HepG2 (cell line): ENCODE results near the gene GMEB2. TPM values are rescaled to one million over a fixed set of nuclear protein-coding genes. Genes with fewer than 3 reads are reported as not detected.

Experiments
- ATAC-seq: fragments of 200-7000 bp; cut with Tn5 transposase; 3 replicates; pipeline ENCODE4 v1.9.1; 2020; ENCODE audit warnings: mild to moderate bottlenecking, moderate library complexity
- BruUV-seq: library from RNA; stranded (reverse); fragments of 400-500 nt; replicated peaks from 2 replicates; lab custom pipeline; 2021; lab: Mats Ljungman, UMichigan
- CTCF ChIA-PET: fragments of 300-600 bp; formaldehyde crosslinking; extraction: SDS; loops from one replicate; lab custom pipeline; 2021; ENCODE audit warnings: low total read pairs, inconsistent platforms, low intra/inter-chr PET ratio; lab: Yijun Ruan, JAX
- POLR2A ChIA-PET: fragments of 350-600 bp; sonication (Branson Sonifier 250); formaldehyde crosslinking; loops from one replicate; lab custom pipeline; 2020; ENCODE audit warnings: antibody characterized with exemption, inconsistent platforms; lab: Yijun Ruan, JAX
- DNase-seq: peaks from one replicate; pipeline ENCODE4 v3.0.0-alpha.2; 2015; ENCODE audit warnings: low spot score
- FAIRE-seq: peaks from 3 replicates; lab custom pipeline; 2011; peaks lifted over from hg19 to GRCh38; lab: Jason Lieb, UNC
- H2AFZ ChIP-seq: one replicate; pipeline ENCODE4 v1.6.1; 2011; ENCODE audit warnings: low read length, inconsistent platforms
- H3K27ac ChIP-seq: fragments of 300-600 bp; 3 replicates; pipeline ENCODE4 v1.8.0; 2011; ENCODE audit warnings: mixed run types, mild to moderate bottlenecking, mixed read lengths, low read length, inconsistent platforms; ENCODE audit not compliant: insufficient read depth; ENCODE audit errors: extremely low read length
- H3K27me3 ChIP-seq, 2 experiments: fragments of 200-600 bp in 1 of 2; 2 replicates in 1 of 2; 3 replicates in 1 of 2; pipeline versions ENCODE4 v1.6.0 to v1.8.0; 2011; ENCODE audit warnings: low read length in 2 of 2, mild to moderate bottlenecking in 2 of 2, moderate library complexity in 2 of 2, inconsistent platforms in 1 of 2; ENCODE audit not compliant: insufficient read depth in 2 of 2, control insufficient read depth in 1 of 2
- H3K36me3 ChIP-seq, 2 experiments: fragments of 200-600 bp in 1 of 2; replicated peaks in 1 of 2; 2 replicates in 1 of 2; 3 replicates in 1 of 2; pipeline versions ENCODE4 v1.5.1 to v1.8.0; 2011; ENCODE audit warnings: low read length in 2 of 2, inconsistent platforms in 1 of 2; ENCODE audit not compliant: insufficient read depth in 2 of 2, control insufficient read depth in 1 of 2
- H3K4me1 ChIP-seq: 2 replicates; pipeline ENCODE4 v1.5.1; 2012; ENCODE audit warnings: low read length, inconsistent platforms; ENCODE audit not compliant: insufficient read depth
- H3K4me2 ChIP-seq: 2 replicates; pipeline ENCODE4 v1.6.0; 2011; ENCODE audit warnings: low read depth, low read length, inconsistent platforms
- H3K4me3 ChIP-seq, 3 experiments: fragments of 200-600 bp in 1 of 3; sonication (generic), shearing (Covaris generic) in 1 of 3; replicated peaks in 1 of 3; 2 replicates each; pipeline ENCODE4 v1.5.1; 2011 to 2016; ENCODE audit warnings: low read length in 3 of 3, inconsistent platforms in 2 of 3, low read depth in 2 of 3, mild to moderate bottlenecking in 2 of 3, control low read depth in 1 of 3, mixed read lengths in 1 of 3; ENCODE audit not compliant: insufficient read depth in 1 of 3
- H3K79me2 ChIP-seq: one replicate; pipeline ENCODE4 v1.6.1; 2011; ENCODE audit warnings: low read length, inconsistent platforms; ENCODE audit not compliant: insufficient read depth
- H3K9ac ChIP-seq: 2 replicates; pipeline ENCODE4 v1.6.0; 2011; ENCODE audit warnings: mild to moderate bottlenecking, low read depth, low read length, inconsistent platforms; ENCODE audit not compliant: insufficient read depth
- H3K9me3 ChIP-seq: 2 replicates; pipeline ENCODE4 v1.5.1; 2012; ENCODE audit warnings: mild to moderate bottlenecking, low read length
- H4K20me1 ChIP-seq: 2 replicates; pipeline ENCODE4 v1.6.0; 2011; ENCODE audit warnings: inconsistent platforms, mild to moderate bottlenecking, low read length, moderate library complexity; ENCODE audit not compliant: insufficient read depth
- ATRX ChIP-seq: sonication (generic); formaldehyde crosslinking; IDR thresholded peaks from 2 replicates; pipeline ENCODE4 v1.4.0; 2020; ENCODE audit warnings: missing genetic modification reagents, borderline replicate concordance
- NR2F6 ChIP-seq, 2 experiments: IDR thresholded peaks; 2 replicates each; pipeline ENCODE4 v1.6.1; 2016; ENCODE audit warnings: antibody characterized with exemption in 1 of 2, mild to moderate bottlenecking in 1 of 2
- RXRB ChIP-seq: IDR thresholded peaks from 2 replicates; pipeline ENCODE4 v1.6.1; 2016; ENCODE audit warnings: borderline replicate concordance, missing genetic modification reagents, missing compliant biosample characterization
- STAT5B ChIP-seq: sonication (generic); formaldehyde crosslinking; IDR thresholded peaks from 2 replicates; pipeline ENCODE4 v1.4.0; 2020; ENCODE audit warnings: missing genetic modification reagents
- TMF1 ChIP-seq: sonication (generic); formaldehyde crosslinking; IDR thresholded peaks from 2 replicates; pipeline ENCODE4 v1.8.1; 2022; ENCODE audit warnings: low read depth, missing genetic modification reagents
- ZNF552 ChIP-seq: sonication (generic); formaldehyde crosslinking; IDR thresholded peaks from 2 replicates; pipeline ENCODE4 v1.9.0; 2022; ENCODE audit warnings: missing genetic modification reagents, mild to moderate bottlenecking, borderline replicate concordance
- ZNF891 ChIP-seq: sonication (generic); formaldehyde crosslinking; IDR thresholded peaks from 2 replicates; pipeline ENCODE4 v1.5.0; 2020; ENCODE audit warnings: mild to moderate bottlenecking, missing genetic modification reagents
- ZSCAN30 ChIP-seq: sonication (generic); formaldehyde crosslinking; IDR thresholded peaks from 2 replicates; pipeline ENCODE4 v1.5.0; 2020; ENCODE audit warnings: mild to moderate bottlenecking, missing genetic modification reagents
- WGBS: methylation state at CpG from one replicate; pipeline ENCODE4 v1.1.6; 2017; ENCODE audit warnings: low lambda C conversion rate; 5-methylcytosine and 5-hydroxymethylcytosine counted together
- in situ Hi-C: cut with HindIII; loops from 2 replicates; pipeline ENCODE4 v1.10.0; 2017; ENCODE audit warnings: low pct_unique_long_range_greater_than_20kb; ENCODE audit not compliant: extremely low pct_ligation_motif_present
- intact Hi-C: fragments of 100-400 bp; cut with micrococcal nuclease; formaldehyde crosslinking; loops from one replicate; pipeline ENCODE4 v1.10.0; 2022; ENCODE audit not compliant: unreplicated experiment
- polyA plus RNA-seq, 8 experiments: library from polyadenylated mRNA; depleted of rRNA in 3 of 8; stranded (reverse) in 7 of 8; unstranded in 1 of 8; fragments of >200 nt; fragmentation: Illumina TruSeq in 4 of 8; extraction: Trizol in 4 of 8; gene quantifications; 2 replicates each; pipeline versions ENCODE4 v1.2.1 to v1.2.3, GENCODE V29; 2011 to 2016; ENCODE audit warnings: low read depth in 4 of 8, missing spikeins in 1 of 8, mixed read lengths in 1 of 8; ENCODE audit not compliant: insufficient read depth in 1 of 8
- total RNA-seq, 5 experiments: library from RNA; depleted of rRNA; stranded (reverse); fragments of >200 nt; fragmentation: Illumina TruSeq; extraction: Trizol; gene quantifications; 2 replicates each; pipeline ENCODE4 v1.2.3, GENCODE V29; 2016; ENCODE audit warnings: low read depth in 1 of 5
- TF ChIP-seq, protein P1 (sequence below): sonication (generic); formaldehyde crosslinking; IDR thresholded peaks from 2 replicates; pipeline ENCODE4 v1.5.0; 2020; ENCODE audit warnings: mild to moderate bottlenecking, missing genetic modification reagents
- TF ChIP-seq, protein P2 (sequence below): IDR thresholded peaks from 2 replicates; pipeline ENCODE4 v1.6.1; 2016; ENCODE audit warnings: low read depth, control low read depth
- TF ChIP-seq, protein P3 (sequence below): sonication (generic); formaldehyde crosslinking; conservative IDR thresholded peaks from 2 replicates; pipeline ENCODE4 v1.4.0; 2020; ENCODE audit warnings: missing genetic modification reagents

The GMEB2 gene
- total and polyA plus RNA-seq, 2 of the 13 experiments (the other 11 are each of a cell fraction or from before 2014, with no cell fraction given) = 10.6 to 12.4 TPM

DNA sequence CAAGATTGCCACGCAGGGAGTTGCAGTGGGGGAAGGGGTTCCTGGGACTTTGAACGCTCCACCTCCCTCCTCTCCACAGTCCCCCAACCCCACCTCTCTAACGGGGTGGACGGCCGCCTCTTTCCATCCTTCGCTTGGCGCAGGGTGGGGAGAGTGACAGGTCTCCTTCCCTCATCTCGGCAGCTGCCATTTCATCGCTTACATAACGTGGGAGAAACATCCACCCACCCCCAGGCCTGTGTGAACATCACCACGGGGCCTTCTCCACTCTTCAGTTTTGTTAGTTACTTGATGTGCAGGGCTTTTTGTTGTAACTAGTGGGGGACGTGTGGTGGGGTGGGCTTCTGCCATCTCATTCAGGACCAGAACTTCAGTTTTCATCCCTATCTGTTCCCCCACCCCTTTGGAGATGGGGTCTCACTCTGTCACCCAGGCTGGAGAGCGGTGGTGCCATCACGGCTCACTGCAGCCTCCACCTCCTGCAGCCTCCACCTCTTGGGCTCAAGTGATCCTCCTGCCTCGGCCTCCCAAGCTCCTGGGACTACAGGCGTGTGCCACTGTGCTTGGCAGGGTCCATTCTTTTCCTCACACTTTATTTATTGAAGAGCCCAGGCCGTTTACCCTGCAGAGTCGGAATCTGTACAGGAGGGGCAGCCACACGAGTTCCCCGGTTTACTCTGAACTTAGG lies 48.9 kb upstream of the GMEB2 start:
- H3K4me1 ChIP-seq = no peaks in the 10 kb centered on the region
- no peak overlapping the region for H3K27ac ChIP-seq
- ChIA-PET CTCF (no interaction called here), POLR2A (no interaction called here)
- WGBS = 95% methylated on average over 20 of the region's 20 CpGs
- no peaks in the 10 kb centered on the region for H3K79me2 ChIP-seq
- H3K27me3 ChIP-seq = no peaks in the 10 kb centered on the region
- no peak for ATAC-seq
- no peak for DNase-seq
- peaks cover 20 to 35% of the 10 kb centered on the region in 2 experiments for H3K36me3 ChIP-seq
- H2AFZ ChIP-seq = no peak overlapping the region
- no peaks in the 10 kb centered on the region for H3K9me3 ChIP-seq
- no peak overlapping the region for H3K9ac ChIP-seq
- TF ChIP-seq, protein P1, sequence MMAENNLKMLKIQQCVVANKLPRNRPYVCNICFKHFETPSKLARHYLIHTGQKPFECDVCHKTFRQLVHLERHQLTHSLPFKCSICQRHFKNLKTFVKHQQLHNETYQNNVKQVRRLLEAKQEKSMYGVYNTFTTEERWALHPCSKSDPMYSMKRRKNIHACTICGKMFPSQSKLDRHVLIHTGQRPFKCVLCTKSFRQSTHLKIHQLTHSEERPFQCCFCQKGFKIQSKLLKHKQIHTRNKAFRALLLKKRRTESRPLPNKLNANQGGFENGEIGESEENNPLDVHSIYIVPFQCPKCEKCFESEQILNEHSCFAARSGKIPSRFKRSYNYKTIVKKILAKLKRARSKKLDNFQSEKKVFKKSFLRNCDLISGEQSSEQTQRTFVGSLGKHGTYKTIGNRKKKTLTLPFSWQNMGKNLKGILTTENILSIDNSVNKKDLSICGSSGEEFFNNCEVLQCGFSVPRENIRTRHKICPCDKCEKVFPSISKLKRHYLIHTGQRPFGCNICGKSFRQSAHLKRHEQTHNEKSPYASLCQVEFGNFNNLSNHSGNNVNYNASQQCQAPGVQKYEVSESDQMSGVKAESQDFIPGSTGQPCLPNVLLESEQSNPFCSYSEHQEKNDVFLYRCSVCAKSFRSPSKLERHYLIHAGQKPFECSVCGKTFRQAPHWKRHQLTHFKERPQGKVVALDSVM (CRISPR knock-in tag) = peak; percentile 90
- TF ChIP-seq TMF1 (CRISPR knock-in tag) = no peak
- no peak for FAIRE-seq
- BruUV-seq = no TSS peak
- in situ Hi-C loops = no loop called here
- H3K4me2 ChIP-seq = no peak overlapping the region
- no peaks in the 10 kb centered on the region for H4K20me1 ChIP-seq
- no peak overlapping the region for H3K4me3 ChIP-seq
- intact Hi-C loops = no loop called here

DNA sequence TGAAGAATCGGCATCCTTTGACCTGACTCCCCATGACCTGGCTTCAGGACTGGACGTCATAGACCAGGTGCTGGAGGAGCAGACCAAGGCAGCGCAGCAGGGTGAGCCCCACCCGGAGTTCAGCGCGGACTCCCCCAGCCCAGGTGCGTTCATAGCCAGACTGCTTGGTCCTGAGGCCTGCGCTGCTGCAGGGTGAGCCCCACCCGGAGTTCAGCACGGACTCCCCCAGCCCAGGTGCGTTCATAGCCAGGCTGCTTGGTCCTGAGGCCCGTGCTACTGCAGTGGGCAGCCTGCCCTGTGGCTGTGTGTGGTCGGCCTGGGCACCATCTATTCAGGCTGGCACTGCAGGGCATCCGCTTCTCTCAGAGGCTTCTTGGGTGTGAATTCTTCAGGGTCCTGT lies 47.0 kb upstream of the GMEB2 start:
- H3K9ac ChIP-seq = no peak overlapping the region
- no peaks in the 10 kb centered on the region for H3K27me3 ChIP-seq
- no peaks in the 10 kb centered on the region for H3K4me1 ChIP-seq
- no peak overlapping the region for H3K27ac ChIP-seq
- no peaks in the 10 kb centered on the region for H3K79me2 ChIP-seq
- 95% methylated on average over 11 of the region's 14 CpGs for WGBS
- in situ Hi-C loops = no loop called here
- no peaks in the 10 kb centered on the region for H4K20me1 ChIP-seq
- BruUV-seq = no TSS peak
- intact Hi-C loops = no loop called here
- no peak overlapping the region for H3K4me3 ChIP-seq
- DNase-seq (no peak), ATAC-seq (no peak), FAIRE-seq (no peak)
- H3K36me3 ChIP-seq = peaks cover 19 to 39% of the 10 kb centered on the region in 2 experiments
- ChIA-PET POLR2A (no interaction called here), CTCF (no interaction called here)
- no peak overlapping the region for H2AFZ ChIP-seq
- no peaks in the 10 kb centered on the region for H3K9me3 ChIP-seq
- H3K4me2 ChIP-seq = no peak overlapping the region
- TF ChIP-seq NR2F6 (IDR thresholded peaks at IDR 0.05) (no peak), NR2F6 (CRISPR knock-in tag; IDR thresholded peaks at IDR 0.05) (no peak), RXRB (no peak), ATRX (CRISPR knock-in tag) (no peak), ZNF552 (no peak), ZNF891 (CRISPR knock-in tag) (no peak), STAT5B (CRISPR knock-in tag) (no peak), ZSCAN30 (CRISPR knock-in tag) (no peak)
- TF ChIP-seq, protein P2, sequence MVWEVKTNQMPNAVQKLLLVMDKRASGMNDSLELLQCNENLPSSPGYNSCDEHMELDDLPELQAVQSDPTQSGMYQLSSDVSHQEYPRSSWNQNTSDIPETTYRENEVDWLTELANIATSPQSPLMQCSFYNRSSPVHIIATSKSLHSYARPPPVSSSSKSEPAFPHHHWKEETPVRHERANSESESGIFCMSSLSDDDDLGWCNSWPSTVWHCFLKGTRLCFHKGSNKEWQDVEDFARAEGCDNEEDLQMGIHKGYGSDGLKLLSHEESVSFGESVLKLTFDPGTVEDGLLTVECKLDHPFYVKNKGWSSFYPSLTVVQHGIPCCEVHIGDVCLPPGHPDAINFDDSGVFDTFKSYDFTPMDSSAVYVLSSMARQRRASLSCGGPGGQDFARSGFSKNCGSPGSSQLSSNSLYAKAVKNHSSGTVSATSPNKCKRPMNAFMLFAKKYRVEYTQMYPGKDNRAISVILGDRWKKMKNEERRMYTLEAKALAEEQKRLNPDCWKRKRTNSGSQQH (CRISPR knock-in tag) = no peak
- TF ChIP-seq, protein P3, sequence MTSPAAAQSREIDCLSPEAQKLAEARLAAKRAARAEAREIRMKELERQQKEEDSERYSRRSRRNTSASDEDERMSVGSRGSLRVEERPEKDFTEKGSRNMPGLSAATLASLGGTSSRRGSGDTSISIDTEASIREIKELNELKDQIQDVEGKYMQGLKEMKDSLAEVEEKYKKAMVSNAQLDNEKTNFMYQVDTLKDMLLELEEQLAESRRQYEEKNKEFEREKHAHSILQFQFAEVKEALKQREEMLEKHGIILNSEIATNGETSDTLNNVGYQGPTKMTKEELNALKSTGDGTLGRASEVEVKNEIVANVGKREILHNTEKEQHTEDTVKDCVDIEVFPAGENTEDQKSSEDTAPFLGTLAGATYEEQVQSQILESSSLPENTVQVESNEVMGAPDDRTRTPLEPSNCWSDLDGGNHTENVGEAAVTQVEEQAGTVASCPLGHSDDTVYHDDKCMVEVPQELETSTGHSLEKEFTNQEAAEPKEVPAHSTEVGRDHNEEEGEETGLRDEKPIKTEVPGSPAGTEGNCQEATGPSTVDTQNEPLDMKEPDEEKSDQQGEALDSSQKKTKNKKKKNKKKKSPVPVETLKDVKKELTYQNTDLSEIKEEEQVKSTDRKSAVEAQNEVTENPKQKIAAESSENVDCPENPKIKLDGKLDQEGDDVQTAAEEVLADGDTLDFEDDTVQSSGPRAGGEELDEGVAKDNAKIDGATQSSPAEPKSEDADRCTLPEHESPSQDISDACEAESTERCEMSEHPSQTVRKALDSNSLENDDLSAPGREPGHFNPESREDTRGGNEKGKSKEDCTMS = no peak
